Cerebellar cortex (tissue), 1 donor: ENCODE results near the gene PPP2R5C.

Experiments used
- DNase-seq: peaks from one replicate; pipeline ENCODE4 v3.0.0-alpha.2; 2015; ENCODE audit warnings: low spot score

The PPP2R5C gene

DNA sequence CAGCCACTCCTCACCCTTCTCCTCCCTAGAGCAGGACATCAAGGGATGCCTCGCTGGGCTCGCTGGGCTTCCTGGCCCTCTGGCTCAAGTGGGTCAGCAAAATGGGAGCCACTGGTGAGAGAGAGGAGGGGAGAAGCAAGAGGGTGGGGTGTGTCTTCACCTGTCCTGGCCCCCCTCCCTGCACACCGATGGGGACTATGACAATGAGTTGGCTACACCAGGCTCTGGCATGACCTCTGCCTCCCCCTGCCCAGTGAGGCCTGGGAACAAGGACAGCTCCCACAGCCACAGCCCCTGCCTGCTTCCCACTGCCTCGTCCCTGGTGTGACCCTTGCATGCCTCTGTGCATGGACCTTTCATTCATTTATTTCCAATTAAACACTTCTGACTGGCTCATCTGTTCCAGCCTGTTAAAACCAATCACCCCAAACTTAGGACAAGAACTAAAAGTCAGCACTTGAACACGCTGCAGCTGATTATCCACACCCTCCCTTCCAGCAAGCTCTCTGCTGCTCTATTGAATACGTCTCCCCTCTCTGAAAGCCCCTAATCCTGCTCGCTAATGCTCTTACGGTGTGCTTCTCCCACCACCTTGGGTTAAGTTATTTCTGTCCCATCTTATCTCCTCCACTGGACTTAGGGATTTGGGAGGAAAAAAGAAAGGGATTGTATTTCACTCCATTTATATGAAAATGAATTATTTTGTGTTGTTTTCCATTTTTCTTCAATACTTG, 5.8 kb upstream of the PPP2R5C start:
- DNase-seq: no peak

GRCh38 chr14:101757064-101757838, 4.3 kb upstream of the PPP2R5C start:
- no peak for DNase-seq

GRCh38 chr14:101757839-101758211, 3.7 kb upstream of the PPP2R5C start:
- DNase-seq: no peak

DNA sequence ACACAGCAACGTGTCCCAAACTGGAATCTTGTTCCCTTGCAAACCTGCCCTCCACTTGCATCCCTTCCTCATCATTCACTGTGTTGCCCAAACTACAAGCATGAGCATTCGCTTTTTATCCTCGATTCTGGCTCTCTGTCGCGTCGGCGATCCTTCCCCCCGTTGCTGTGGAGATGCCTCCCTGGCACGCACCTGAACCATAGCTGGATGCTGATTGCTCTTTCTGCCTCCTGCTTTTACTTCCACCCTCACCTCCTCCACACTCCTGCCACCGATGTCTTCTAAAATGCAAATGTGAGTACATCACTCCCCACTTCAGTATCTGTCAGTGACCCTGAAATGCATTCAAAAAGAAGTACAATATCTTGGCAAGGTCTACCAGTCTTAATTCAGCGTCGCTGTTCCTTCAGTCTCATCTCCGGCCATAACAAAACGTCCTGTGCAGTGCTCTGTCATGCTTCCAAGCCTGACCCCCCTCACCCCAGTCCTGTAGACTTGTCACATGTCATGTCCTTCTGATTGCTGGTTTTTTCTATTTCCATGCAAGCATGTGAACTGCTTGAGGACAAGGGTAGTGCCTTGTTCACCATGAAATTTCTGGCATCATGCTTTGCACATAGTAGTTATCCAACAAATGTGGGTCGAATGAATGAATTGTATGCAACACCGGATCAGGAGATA, 2.5 kb upstream of the PPP2R5C start:
- no peak for DNase-seq

DNA sequence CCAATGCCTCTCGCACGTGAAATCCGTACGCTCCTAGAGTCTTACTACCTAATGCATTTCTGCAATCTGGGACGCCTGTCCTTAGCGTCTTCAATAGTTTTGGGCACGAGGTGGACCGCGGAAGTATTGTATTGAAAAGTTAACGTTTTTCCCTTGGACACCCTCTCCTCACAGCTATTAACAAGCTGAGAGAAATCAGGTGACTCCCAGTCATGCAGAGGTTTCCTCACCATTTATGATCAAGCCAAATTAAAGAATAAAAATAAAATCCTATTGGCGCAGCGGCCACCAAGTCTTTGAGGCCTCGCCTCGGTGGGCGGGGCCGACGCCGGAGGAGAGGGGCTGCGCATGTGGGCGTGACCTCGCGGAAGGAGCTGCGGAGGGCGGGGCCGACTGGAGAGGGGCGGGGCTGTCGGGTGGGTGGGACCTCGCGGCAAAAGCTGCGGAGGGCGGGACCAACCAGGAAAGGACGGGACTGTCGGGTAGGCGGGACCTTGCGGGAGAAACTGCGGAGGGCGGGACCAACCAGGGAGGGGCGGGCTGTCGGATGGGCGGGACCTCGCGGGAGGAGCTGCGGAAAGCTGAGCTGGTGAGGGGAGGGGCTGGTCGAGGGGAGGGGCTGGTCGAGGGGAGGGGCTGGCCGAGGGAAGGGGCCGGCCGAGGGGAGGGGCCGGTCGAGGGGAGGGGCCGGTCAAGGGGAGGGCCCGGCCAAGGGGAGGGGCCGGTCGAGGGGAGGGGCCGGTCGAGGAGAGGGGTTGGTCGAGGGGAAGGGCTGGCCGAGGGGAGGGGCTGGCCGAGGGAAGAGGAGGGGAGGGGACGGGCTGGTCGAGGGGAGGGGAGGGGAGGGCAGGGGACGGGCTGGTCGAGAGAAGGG, 1.1 kb upstream of the PPP2R5C start:
- peak; percentile 96 for DNase-seq

DNA sequence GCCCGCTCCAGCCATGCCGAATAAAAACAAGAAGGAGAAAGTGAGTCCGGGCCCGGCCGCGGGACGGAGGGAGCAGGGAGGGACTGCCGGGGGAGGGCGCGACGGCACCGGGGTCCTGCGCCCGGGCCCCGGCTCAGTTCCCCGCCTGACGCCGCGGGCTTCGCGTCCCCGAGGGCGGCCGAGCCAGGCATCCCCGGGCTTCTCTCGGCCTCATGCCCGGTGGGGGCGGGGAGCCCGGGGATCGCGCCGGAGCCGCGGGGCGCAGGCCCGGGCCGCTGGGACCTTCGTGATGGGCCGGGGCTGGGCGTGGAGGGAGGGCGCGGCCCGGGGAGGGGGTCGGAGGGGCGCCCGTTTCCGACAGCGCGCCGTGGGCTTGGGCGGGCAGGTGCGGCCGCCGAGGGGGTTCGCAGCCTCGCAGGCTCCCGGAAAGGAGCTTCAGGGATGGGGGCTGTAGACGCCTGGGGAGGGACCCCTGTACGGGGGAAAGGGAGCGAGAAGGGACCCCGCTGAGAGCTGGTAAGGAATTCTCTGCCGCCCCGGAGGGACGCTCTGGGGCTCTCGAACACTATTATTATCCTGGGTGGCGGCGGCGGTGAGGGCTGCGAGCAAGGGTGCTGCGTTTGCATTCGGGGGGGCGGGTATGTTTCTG, 496 bp downstream of the PPP2R5C start:
- DNase-seq: no peak

GRCh38 chr14:101762530-101763101, 1.1 kb downstream of the PPP2R5C start:
- no peak for DNase-seq

- no peak for DNase-seq
These were observed 2.6 kb downstream of the PPP2R5C start for GRCh38 chr14:101763941-101764709.

- no peak for DNase-seq
These were observed 6.3 kb downstream of the PPP2R5C start for GRCh38 chr14:101767618-101768362.

- no peak for DNase-seq
These were observed 8.7 kb downstream of the PPP2R5C start for GRCh38 chr14:101770183-101770582.

- DNase-seq: no peak
These were observed 11.3 kb downstream of the PPP2R5C start for GRCh38 chr14:101772770-101773169.

DNA sequence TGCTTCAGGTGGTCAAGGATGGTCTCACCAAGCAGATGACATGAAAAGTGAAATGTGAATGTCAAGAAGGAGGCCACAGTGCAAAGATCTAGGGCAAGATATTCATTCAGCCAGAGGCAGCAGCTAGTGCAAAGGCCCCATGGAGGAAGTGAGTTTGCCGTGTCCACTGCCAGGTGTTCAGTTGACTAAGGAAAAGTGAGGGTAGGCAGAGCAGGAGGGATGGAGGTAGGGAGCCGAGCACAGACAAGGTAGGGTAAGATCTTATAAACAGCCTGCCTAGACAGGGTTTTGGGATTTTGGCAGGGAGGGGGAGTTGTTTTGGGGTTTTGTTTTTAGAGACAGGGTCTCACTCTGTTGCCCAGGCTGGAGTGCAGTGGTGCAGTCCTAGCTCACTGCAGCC, 11.9 kb downstream of the PPP2R5C start:
- DNase-seq: no peak

GRCh38 chr14:101774006-101774795, 12.7 kb downstream of the PPP2R5C start:
- DNase-seq: no peak

DNA sequence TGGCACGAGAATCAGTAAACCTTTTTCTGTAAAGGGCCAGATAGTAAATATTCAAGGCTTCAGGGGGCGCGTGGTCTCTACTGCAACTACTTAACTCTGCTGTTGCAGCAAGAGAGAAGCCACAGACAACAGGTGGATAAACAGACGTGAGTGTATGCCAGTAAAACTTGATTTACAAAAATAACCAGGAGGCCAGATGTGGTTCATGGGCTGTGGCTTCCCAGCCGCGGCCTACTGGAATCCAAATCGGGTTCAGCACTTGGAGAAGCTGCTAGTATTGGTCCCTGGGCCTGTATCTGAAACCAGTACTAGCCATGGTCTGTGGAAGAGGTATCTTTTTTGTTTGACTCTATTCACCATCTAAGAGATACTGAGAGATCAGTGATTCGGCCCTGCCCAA, 13.3 kb downstream of the PPP2R5C start:
- no peak for DNase-seq

GRCh38 chr14:101775826-101776225, 14.3 kb downstream of the PPP2R5C start:
- DNase-seq: no peak

- no peak for DNase-seq
These were observed 14.8 kb downstream of the PPP2R5C start for GRCh38 chr14:101776344-101776743.

GRCh38 chr14:101780390-101780789, 18.9 kb downstream of the PPP2R5C start:
- DNase-seq: no peak

DNA sequence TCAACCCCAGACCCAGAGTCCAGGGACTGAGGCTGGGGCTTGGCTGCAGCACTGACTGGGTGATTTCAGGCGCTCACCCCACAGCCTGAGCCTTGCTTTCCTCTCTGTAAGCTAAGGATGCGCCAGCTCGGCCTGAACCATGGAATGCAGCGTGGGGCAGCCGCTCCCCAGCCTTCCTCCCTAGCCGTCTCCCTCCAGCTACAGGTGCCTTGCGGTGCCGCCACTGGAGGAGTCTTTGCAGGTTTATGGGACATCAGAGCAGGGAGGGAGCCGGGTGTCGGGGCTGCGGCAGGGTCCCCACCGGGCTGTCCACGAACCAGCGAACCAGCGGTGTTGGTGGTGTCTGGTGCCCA, 19.4 kb downstream of the PPP2R5C start:
- DNase-seq: peak; percentile 36
